Keratinocyte (primary cell): Measurements from ENCODE around the gene RNASE12. TPM values are rescaled to one million over a fixed set of nuclear protein-coding genes. Genes with fewer than 3 reads are reported as not detected.

Source experiments
- DNase-seq: peaks from one replicate; pipeline ENCODE4 v3.0.0-alpha.2; 2011; ENCODE audit warnings: low read depth, missing footprints, low spot score
- FAIRE-seq: peaks from 2 replicates; lab custom pipeline; 2011; peaks lifted over from hg19 to GRCh38; lab: Jason Lieb, UNC
- H2AFZ ChIP-seq: 2 replicates; pipeline ENCODE4 v1.6.0; 2012; ENCODE audit warnings: low read length, control low read depth, inconsistent platforms; ENCODE audit not compliant: control insufficient read depth
- H3K27ac ChIP-seq: 2 replicates; pipeline ENCODE4 v1.5.1; 2011; ENCODE audit warnings: low read length; ENCODE audit not compliant: control insufficient read depth, insufficient read depth
- H3K27me3 ChIP-seq: 3 replicates; pipeline ENCODE4 v1.6.0; 2011; ENCODE audit warnings: low read length; ENCODE audit not compliant: control insufficient read depth, insufficient read depth; ENCODE audit errors: extremely low read depth
- H3K36me3 ChIP-seq, 2 experiments: 2 replicates in 1 of 2; 3 replicates in 1 of 2; pipeline ENCODE4 v1.5.1; 2011; ENCODE audit warnings: low read length in 2 of 2, mild to moderate bottlenecking in 1 of 2; ENCODE audit not compliant: control insufficient read depth in 2 of 2, insufficient read depth in 2 of 2; ENCODE audit errors: extremely low read depth in 1 of 2
- H3K4me1 ChIP-seq: 3 replicates; pipeline ENCODE4 v1.5.1; 2011; ENCODE audit warnings: low read length; ENCODE audit not compliant: control insufficient read depth, insufficient read depth; ENCODE audit errors: extremely low read depth
- H3K4me2 ChIP-seq: 3 replicates; pipeline ENCODE4 v1.6.0; 2011; ENCODE audit warnings: low read depth, low read length; ENCODE audit not compliant: control insufficient read depth, insufficient read depth; ENCODE audit errors: extremely low read depth
- H3K4me3 ChIP-seq, 3 experiments: fragments of 200-600 bp in 1 of 3; sonication (generic) in 1 of 3; 2 replicates in 2 of 3; 3 replicates in 1 of 3; pipeline ENCODE4 v1.5.1; 2011 to 2016; ENCODE audit warnings: low read length in 3 of 3, mild to moderate bottlenecking in 3 of 3, control low read depth in 2 of 3, inconsistent platforms in 1 of 3, low read depth in 1 of 3, mixed read lengths in 1 of 3, mixed run types in 1 of 3, moderate library complexity in 1 of 3; ENCODE audit not compliant: control insufficient read depth in 2 of 3, insufficient read depth in 2 of 3; ENCODE audit errors: extremely low read depth in 1 of 3
- H3K79me2 ChIP-seq: 2 replicates; pipeline ENCODE4 v1.6.0; 2012; ENCODE audit warnings: low read length; ENCODE audit not compliant: control insufficient read depth, insufficient read depth
- H3K9ac ChIP-seq: 3 replicates; pipeline ENCODE4 v1.6.0; 2011; ENCODE audit warnings: low read length; ENCODE audit not compliant: control insufficient read depth, insufficient read depth; ENCODE audit errors: extremely low read depth
- H3K9me1 ChIP-seq: 3 replicates; pipeline ENCODE4 v1.6.0; 2011; ENCODE audit warnings: low read length; ENCODE audit not compliant: control insufficient read depth, insufficient read depth; ENCODE audit errors: extremely low read depth
- H3K9me3 ChIP-seq: 2 replicates; pipeline ENCODE4 v1.5.1; 2012; ENCODE audit warnings: low read depth, low read length; ENCODE audit not compliant: control insufficient read depth
- H4K20me1 ChIP-seq: 3 replicates; pipeline ENCODE4 v1.6.0; 2011; ENCODE audit warnings: low read length; ENCODE audit not compliant: control insufficient read depth, insufficient read depth; ENCODE audit errors: extremely low read depth
- EZH2 ChIP-seq: IDR thresholded peaks from one replicate; pipeline ENCODE4 v1.6.1; 2012; ENCODE audit warnings: inconsistent platforms, mild to moderate bottlenecking, low read length, moderate library complexity
- dilution Hi-C: fragments of 300-500 bp; cut with MboI; formaldehyde crosslinking; loops from one replicate; pipeline ENCODE4 v1.7.0; 2020; ENCODE audit warnings: low sequenced_read_pairs; ENCODE audit not compliant: extremely low pct_ligation_motif_present
- polyA plus RNA-seq, 5 experiments: library from polyadenylated mRNA; depleted of rRNA in 3 of 5; stranded (reverse) in 3 of 5; stranded (forward) in 1 of 5; unstranded in 1 of 5; fragments of >200 nt; gene quantifications; 1 replicate in 1 of 5; 2 replicates in 3 of 5; 3 replicates in 1 of 5; pipeline versions ENCODE4 v1.2.1 to v1.2.3, GENCODE V29; 2011 to 2012; ENCODE audit warnings: missing spikeins in 2 of 5, low read depth in 1 of 5, low replicate concordance in 1 of 5
- TF ChIP-seq, protein P1 (sequence below), 3 experiments: IDR thresholded peaks in 1 of 3; conservative IDR thresholded peaks in 1 of 3; optimal IDR thresholded peaks in 1 of 3; 2 replicates in 2 of 3; 3 replicates in 1 of 3; pipeline versions ENCODE3 to v1.5.1; 2011; ENCODE audit warnings: low read length in 3 of 3, mild to moderate bottlenecking in 3 of 3, moderate library complexity in 2 of 3, control low read depth in 1 of 3, inconsistent platforms in 1 of 3; ENCODE audit not compliant: insufficient read depth in 2 of 3; ENCODE audit errors: extremely low read depth in 1 of 3

Gene RNASE12
- polyA plus RNA-seq, 1 donor (not counting 4 experiments of a cell fraction or from before 2014, with no cell fraction given), result not detected

DNA sequence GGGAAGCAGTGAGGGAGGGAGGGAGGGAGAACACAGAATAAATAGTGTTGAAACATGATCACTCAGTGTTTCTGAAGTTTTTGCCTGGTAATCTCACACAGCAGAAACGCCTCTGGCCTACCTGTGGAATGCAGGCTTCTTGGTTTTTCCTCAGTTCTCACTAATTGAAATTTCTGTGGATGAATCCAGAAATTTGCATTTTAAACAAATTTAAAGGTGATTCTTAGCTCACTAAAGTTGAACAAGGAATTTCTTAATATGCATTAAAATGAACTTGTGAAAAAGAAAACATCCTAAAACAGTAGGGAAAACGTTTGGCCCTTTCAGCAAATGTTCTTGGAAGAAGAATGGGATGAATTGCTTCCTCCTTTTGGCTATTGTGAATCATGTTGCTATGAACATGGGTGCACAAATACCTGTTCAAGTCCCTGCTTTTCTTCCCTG, 31.7 kb downstream of the RNASE12 start:
- Histone ChIP-seq H4K20me1 (no peaks in the 10 kb centered on the region), H2AFZ (no peak overlapping the region), H3K9me3 (no peaks in the 10 kb centered on the region), H3K9ac (no peak overlapping the region), H3K9me1 (no peaks in the 10 kb centered on the region), H3K4me2 (no peak overlapping the region), H3K27ac (no peak overlapping the region), H3K4me1 (no peaks in the 10 kb centered on the region), H3K4me3 (no peak overlapping the region), H3K27me3 (no peaks in the 10 kb centered on the region), H3K36me3 (no peaks in the 10 kb centered on the region), H3K79me2 (no peaks in the 10 kb centered on the region)
- dilution Hi-C loops, result no loop called here
- TF ChIP-seq EZH2, result no peak
- TF ChIP-seq, protein P1, sequence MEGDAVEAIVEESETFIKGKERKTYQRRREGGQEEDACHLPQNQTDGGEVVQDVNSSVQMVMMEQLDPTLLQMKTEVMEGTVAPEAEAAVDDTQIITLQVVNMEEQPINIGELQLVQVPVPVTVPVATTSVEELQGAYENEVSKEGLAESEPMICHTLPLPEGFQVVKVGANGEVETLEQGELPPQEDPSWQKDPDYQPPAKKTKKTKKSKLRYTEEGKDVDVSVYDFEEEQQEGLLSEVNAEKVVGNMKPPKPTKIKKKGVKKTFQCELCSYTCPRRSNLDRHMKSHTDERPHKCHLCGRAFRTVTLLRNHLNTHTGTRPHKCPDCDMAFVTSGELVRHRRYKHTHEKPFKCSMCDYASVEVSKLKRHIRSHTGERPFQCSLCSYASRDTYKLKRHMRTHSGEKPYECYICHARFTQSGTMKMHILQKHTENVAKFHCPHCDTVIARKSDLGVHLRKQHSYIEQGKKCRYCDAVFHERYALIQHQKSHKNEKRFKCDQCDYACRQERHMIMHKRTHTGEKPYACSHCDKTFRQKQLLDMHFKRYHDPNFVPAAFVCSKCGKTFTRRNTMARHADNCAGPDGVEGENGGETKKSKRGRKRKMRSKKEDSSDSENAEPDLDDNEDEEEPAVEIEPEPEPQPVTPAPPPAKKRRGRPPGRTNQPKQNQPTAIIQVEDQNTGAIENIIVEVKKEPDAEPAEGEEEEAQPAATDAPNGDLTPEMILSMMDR (optimal IDR thresholded peaks at IDR 0.05 in 1 of 3, IDR thresholded peaks at IDR 0.05 in 1 of 3, conservative IDR thresholded peaks at IDR 0.05 in 1 of 3; ENCODE audit: extremely low read depth in 1 of 3, insufficient read depth in 2 of 3, low read length in 3 of 3), result no peak
- DNase-seq, result no peak
- FAIRE-seq, result no peak

DNA sequence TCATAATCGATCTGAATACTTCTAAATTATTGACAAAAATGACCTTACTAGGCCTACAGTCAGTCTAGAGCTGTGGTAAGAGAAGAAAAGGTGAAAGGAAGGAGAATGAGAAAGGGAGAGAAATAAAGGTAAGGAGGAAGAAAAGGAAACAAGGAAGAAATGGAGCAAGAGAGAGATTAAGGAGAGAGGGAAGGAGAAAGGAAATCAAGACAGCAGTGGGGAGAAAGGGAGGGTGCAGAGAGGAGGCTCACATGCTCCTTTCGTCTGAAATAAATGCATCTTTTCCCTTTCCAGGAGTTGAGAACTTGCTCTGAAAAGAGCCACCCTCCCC, 34.0 kb downstream of the RNASE12 start:
- Histone ChIP-seq H3K9me3 (no peaks in the 10 kb centered on the region), H4K20me1 (no peaks in the 10 kb centered on the region), H3K36me3 (no peaks in the 10 kb centered on the region), H3K4me1 (no peaks in the 10 kb centered on the region), H2AFZ (no peak overlapping the region), H3K27ac (no peak overlapping the region), H3K4me3 (no peak overlapping the region), H3K9ac (no peak overlapping the region), H3K9me1 (no peaks in the 10 kb centered on the region), H3K4me2 (no peak overlapping the region), H3K79me2 (no peaks in the 10 kb centered on the region), H3K27me3 (no peaks in the 10 kb centered on the region)
- dilution Hi-C loops, result no loop called here
- FAIRE-seq (no peak), DNase-seq (no peak)
- TF ChIP-seq EZH2, result no peak

DNA sequence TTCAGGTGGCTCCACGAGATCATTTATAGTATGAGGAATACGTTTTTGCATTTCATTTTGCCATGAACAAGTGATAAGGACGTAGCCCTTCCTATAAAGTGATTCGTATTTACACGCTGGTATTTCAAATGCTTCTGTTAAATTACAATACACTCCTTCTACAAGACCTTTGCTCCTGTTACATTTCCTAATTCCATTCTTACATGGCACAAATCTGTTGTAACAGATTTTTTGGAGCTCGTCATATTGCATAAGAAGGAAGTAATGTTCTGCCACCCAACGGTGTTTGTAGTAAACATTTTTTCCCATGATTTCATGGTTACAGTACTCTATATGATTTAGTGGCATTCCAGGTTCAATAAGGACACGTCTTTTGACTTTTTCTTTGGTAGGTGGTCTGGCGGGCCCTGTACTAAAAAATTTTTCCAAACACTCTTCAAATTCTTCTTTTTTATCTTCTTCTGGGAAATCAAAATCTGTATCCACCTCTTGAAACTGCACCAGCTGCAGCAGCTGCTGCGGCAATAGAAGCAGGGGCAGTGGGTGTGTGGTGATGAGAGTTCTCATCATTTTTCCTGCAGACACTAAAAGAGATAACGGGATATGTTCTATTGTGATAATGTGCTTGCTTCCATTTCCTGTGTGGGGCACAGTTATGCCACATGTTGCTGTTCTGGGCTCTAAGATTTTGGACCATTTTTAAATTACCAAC, 34.5 kb downstream of the RNASE12 start:
- H3K36me3 ChIP-seq, result no peaks in the 10 kb centered on the region
- H3K27ac ChIP-seq, result no peak overlapping the region
- no peak for DNase-seq
- no peak overlapping the region for H3K4me3 ChIP-seq
- no peaks in the 10 kb centered on the region for H3K4me1 ChIP-seq
- H2AFZ ChIP-seq, result no peak overlapping the region
- dilution Hi-C loops, result no loop called here
- no peak for FAIRE-seq
- H3K4me2 ChIP-seq, result no peak overlapping the region
- H3K79me2 ChIP-seq, result no peaks in the 10 kb centered on the region
- H3K27me3 ChIP-seq, result no peaks in the 10 kb centered on the region
- H4K20me1 ChIP-seq, result no peaks in the 10 kb centered on the region
- H3K9ac ChIP-seq, result no peak overlapping the region
- no peaks in the 10 kb centered on the region for H3K9me3 ChIP-seq
- no peaks in the 10 kb centered on the region for H3K9me1 ChIP-seq
- TF ChIP-seq EZH2, result no peak
- TF ChIP-seq, protein P1 (optimal IDR thresholded peaks at IDR 0.05 in 1 of 3, IDR thresholded peaks at IDR 0.05 in 1 of 3, conservative IDR thresholded peaks at IDR 0.05 in 1 of 3; ENCODE audit: extremely low read depth in 1 of 3, insufficient read depth in 2 of 3, low read length in 3 of 3), result no peak
